ENCODE results near the gene DHX40. TPM values are rescaled to one million over a fixed set of nuclear protein-coding genes. Genes with fewer than 3 reads are reported as not detected.

Gene DHX40
- total and polyA plus RNA-seq, 2 donors (not counting 1 experiment from before 2014, with no cell fraction given) = 41.9 to 58.6 TPM

DNA sequence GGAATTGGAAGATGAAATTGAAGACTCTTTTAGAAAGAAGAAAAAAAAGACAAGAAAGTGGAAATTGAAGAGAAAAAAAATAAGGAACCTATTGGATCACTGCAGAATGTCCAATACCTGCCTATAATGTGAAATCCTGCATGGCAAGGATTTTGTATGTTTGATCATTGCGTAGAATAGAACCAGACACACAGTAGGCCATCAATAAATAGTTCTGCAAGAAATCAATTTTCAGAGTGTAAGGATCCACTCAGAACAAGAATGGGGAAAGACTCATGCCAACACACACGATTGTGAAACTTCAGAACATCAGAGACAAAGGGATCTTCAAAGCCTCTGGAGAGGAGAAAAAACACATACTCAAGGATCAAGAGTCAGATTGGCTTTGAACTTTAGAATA, 39.7 kb upstream of the DHX40 start:
- H3K27ac ChIP-seq (ENCODE audit: insufficient read depth, low read length) = no peak overlapping the region
- no peak for DNase-seq (ENCODE audit: low read depth in 2 of 2)
- no peak overlapping the region for H3K9ac ChIP-seq (ENCODE audit: insufficient read depth, low read length)
- H4K20me1 ChIP-seq (ENCODE audit: control insufficient read depth, extremely low read depth, insufficient read depth, low read length) = no peaks in the 10 kb centered on the region
- H3K36me3 ChIP-seq (ENCODE audit: control insufficient read depth, insufficient read depth, low read length) = no peaks in the 10 kb centered on the region
- no peak overlapping the region for H3K4me2 ChIP-seq (ENCODE audit: extremely low read depth, insufficient read depth, low read length)
- no peak overlapping the region for H2AFZ ChIP-seq (ENCODE audit: low read length)
- H3K27me3 ChIP-seq (ENCODE audit: control insufficient read depth, insufficient read depth, low read length) = no peaks in the 10 kb centered on the region
- no peaks in the 10 kb centered on the region for H3K9me3 ChIP-seq (ENCODE audit: control insufficient read depth, insufficient read depth, low read depth, low read length)
- H3K4me1 ChIP-seq (ENCODE audit: control insufficient read depth, extremely low read depth, insufficient read depth, low read length) = peaks cover 2% of the 10 kb centered on the region
- TF ChIP-seq EZH2 (IDR thresholded peaks at IDR 0.05; ENCODE audit: low read length, missing control alignments) = no peak
- TF ChIP-seq CTCF (conservative IDR thresholded peaks at IDR 0.05 in 1 of 2, IDR thresholded peaks at IDR 0.05 in 1 of 2; ENCODE audit: low read depth in 1 of 2, low read length in 2 of 2) = no peak
- no peak overlapping the region for H3K4me3 ChIP-seq (replicated peaks in 1 of 4; ENCODE audit: control extremely low read depth in 1 of 4, insufficient read depth in 1 of 4, low read depth in 3 of 4, low read length in 4 of 4)
- H3K79me2 ChIP-seq (ENCODE audit: control insufficient read depth, insufficient read depth, low read length) = no peaks in the 10 kb centered on the region

DNA sequence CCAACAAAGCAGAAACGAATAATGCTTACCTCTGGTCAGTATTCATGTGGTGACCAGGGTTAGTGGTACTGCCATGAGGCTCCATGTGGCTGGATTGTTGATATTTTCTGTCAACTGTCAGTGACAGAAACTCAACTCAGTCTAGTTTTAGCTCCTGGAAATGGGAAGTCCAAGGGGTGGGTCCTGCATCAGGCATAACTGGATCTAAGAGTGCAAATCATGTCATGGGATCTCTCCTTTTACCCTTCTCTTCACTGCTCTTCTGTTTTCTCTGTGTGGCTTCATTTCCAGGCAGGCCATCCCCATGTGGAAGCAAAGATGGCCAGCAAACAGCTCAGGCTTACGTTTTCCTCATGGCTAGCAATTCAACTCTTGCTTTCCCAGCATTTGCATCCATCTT, 39.0 kb upstream of the DHX40 start:
- no peak for DNase-seq (ENCODE audit: low read depth in 2 of 2)
- H3K4me1 ChIP-seq (ENCODE audit: control insufficient read depth, extremely low read depth, insufficient read depth, low read length) = no peaks in the 10 kb centered on the region
- H3K36me3 ChIP-seq (ENCODE audit: control insufficient read depth, insufficient read depth, low read length) = no peaks in the 10 kb centered on the region
- no peaks in the 10 kb centered on the region for H3K9me3 ChIP-seq (ENCODE audit: control insufficient read depth, insufficient read depth, low read depth, low read length)
- H3K27ac ChIP-seq (ENCODE audit: insufficient read depth, low read length) = no peak overlapping the region
- H3K4me2 ChIP-seq (ENCODE audit: extremely low read depth, insufficient read depth, low read length) = no peak overlapping the region
- no peaks in the 10 kb centered on the region for H4K20me1 ChIP-seq (ENCODE audit: control insufficient read depth, extremely low read depth, insufficient read depth, low read length)
- no peak overlapping the region for H3K9ac ChIP-seq (ENCODE audit: insufficient read depth, low read length)
- no peaks in the 10 kb centered on the region for H3K79me2 ChIP-seq (ENCODE audit: control insufficient read depth, insufficient read depth, low read length)
- no peak for TF ChIP-seq CTCF (conservative IDR thresholded peaks at IDR 0.05 in 1 of 2, IDR thresholded peaks at IDR 0.05 in 1 of 2; ENCODE audit: low read depth in 1 of 2, low read length in 2 of 2)
- no peak for TF ChIP-seq EZH2 (IDR thresholded peaks at IDR 0.05; ENCODE audit: low read length, missing control alignments)
- no peak overlapping the region for H3K4me3 ChIP-seq (replicated peaks in 1 of 4; ENCODE audit: control extremely low read depth in 1 of 4, insufficient read depth in 1 of 4, low read depth in 3 of 4, low read length in 4 of 4)
- no peak overlapping the region for H2AFZ ChIP-seq (ENCODE audit: low read length)
- H3K27me3 ChIP-seq (ENCODE audit: control insufficient read depth, insufficient read depth, low read length) = no peaks in the 10 kb centered on the region

- TF ChIP-seq CTCF (conservative IDR thresholded peaks at IDR 0.05 in 1 of 2, IDR thresholded peaks at IDR 0.05 in 1 of 2; ENCODE audit: low read depth in 1 of 2, low read length in 2 of 2) (no peak), EZH2 (IDR thresholded peaks at IDR 0.05; ENCODE audit: low read length, missing control alignments) (no peak)
- H3K9ac ChIP-seq (ENCODE audit: insufficient read depth, low read length) = no peak overlapping the region
- H3K4me3 ChIP-seq (replicated peaks in 1 of 4; ENCODE audit: control extremely low read depth in 1 of 4, insufficient read depth in 1 of 4, low read depth in 3 of 4, low read length in 4 of 4) = no peak overlapping the region
- H2AFZ ChIP-seq (ENCODE audit: low read length) = no peak overlapping the region
- H3K4me2 ChIP-seq (ENCODE audit: extremely low read depth, insufficient read depth, low read length) = no peak overlapping the region
- no peaks in the 10 kb centered on the region for H4K20me1 ChIP-seq (ENCODE audit: control insufficient read depth, extremely low read depth, insufficient read depth, low read length)
- DNase-seq (ENCODE audit: low read depth in 2 of 2) = no peak
- no peaks in the 10 kb centered on the region for H3K27me3 ChIP-seq (ENCODE audit: control insufficient read depth, insufficient read depth, low read length)
- H3K4me1 ChIP-seq (ENCODE audit: control insufficient read depth, extremely low read depth, insufficient read depth, low read length) = no peaks in the 10 kb centered on the region
- no peaks in the 10 kb centered on the region for H3K79me2 ChIP-seq (ENCODE audit: control insufficient read depth, insufficient read depth, low read length)
- no peaks in the 10 kb centered on the region for H3K36me3 ChIP-seq (ENCODE audit: control insufficient read depth, insufficient read depth, low read length)
- no peak overlapping the region for H3K27ac ChIP-seq (ENCODE audit: insufficient read depth, low read length)
- no peaks in the 10 kb centered on the region for H3K9me3 ChIP-seq (ENCODE audit: control insufficient read depth, insufficient read depth, low read depth, low read length)
These were observed 38.0 kb upstream of the DHX40 start for GRCh38 chr17:59527325-59527917.
